ENCODE measurements around the gene PCDHGB6.
"Not testable (repeated sequence)": the region's sequence is repeated elsewhere in the genome, so short reads cannot be mapped to it uniquely, and the experiment has no call there.

Gene PCDHGB6

GRCh38 chr5:141382469-141383294, 25.1 kb upstream of the PCDHGB6 start, which contains the start of gene PCDHGA7:
Gene PCDHGA7 (plus strand): TSS chr5:141382742. CDS start chr5:141382900, 158 bp downstream.
- peaks cover 5% of the 10 kb centered on the region for H3K4me1 Mint-ChIP-seq
- DNase-seq (no peak), ATAC-seq (no peak)
- H3K4me3 Mint-ChIP-seq, result peak within 1 kb of the TSS; percentile 74 to 85
- H3K27me3 Mint-ChIP-seq, result peaks cover 67% of the 10 kb centered on the region
- peak within 1 kb of the TSS in 1 of 2 donors; percentile 56 for H3K27ac Mint-ChIP-seq
- peaks cover 5 to 25% of the 10 kb centered on the region in 2 donors for H3K9me3 Mint-ChIP-seq

- peaks cover 5% of the 10 kb centered on the region for H3K4me1 Mint-ChIP-seq
- peak overlapping the region; percentile 74 to 85 for H3K4me3 Mint-ChIP-seq
- ATAC-seq, result no peak
- no peak overlapping the region for H3K27ac Mint-ChIP-seq
- peaks cover 7 to 27% of the 10 kb centered on the region in 2 donors for H3K9me3 Mint-ChIP-seq
- H3K27me3 Mint-ChIP-seq, result peaks cover 65% of the 10 kb centered on the region
- no peak for DNase-seq
Measured at GRCh38 chr5:141383345-141383744, 24.5 kb upstream of the PCDHGB6 start.

GRCh38 chr5:141384471-141385267, 23.2 kb upstream of the PCDHGB6 start:
- Mint-ChIP-seq H3K27me3 (peaks cover 75% of the 10 kb centered on the region), H3K27ac (no peak overlapping the region), H3K4me1 (peaks cover 5% of the 10 kb centered on the region), H3K9me3 (peaks cover 10 to 41% of the 10 kb centered on the region in 2 donors), H3K4me3 (no peak overlapping the region)
- ATAC-seq (no peak), DNase-seq (no peak)

- DNase-seq, result peak in 1 of 2 donors; percentile 35
- Mint-ChIP-seq H3K9me3 (peaks cover 24 to 48% of the 10 kb centered on the region in 2 donors), H3K27ac (peak within 1 kb of the TSS in 1 of 2 donors; percentile 6), H3K4me3 (peak within 1 kb of the TSS; percentile 56 to 57), H3K27me3 (peaks cover 83% of the 10 kb centered on the region)
- peak; percentile 81 for ATAC-seq
- not testable (repeated sequence) for H3K4me1 Mint-ChIP-seq
Measured at GRCh38 chr5:141387557-141388311, 20.1 kb upstream of the PCDHGB6 start, which contains the start of gene PCDHGB4. Gene PCDHGB4 (plus strand): TSS chr5:141387698. CDS start chr5:141387885, 187 bp downstream.

GRCh38 chr5:141388661-141389060, 19.2 kb upstream of the PCDHGB6 start:
- Mint-ChIP-seq H3K27me3 (peaks cover 83% of the 10 kb centered on the region), H3K4me3 (peak overlapping the region in 1 of 2 donors; percentile 15), H3K4me1 (no peaks in the 10 kb centered on the region), H3K9me3 (peaks cover 24 to 41% of the 10 kb centered on the region in 2 donors), H3K27ac (no peak overlapping the region)
- ATAC-seq, result no peak
- DNase-seq, result no peak

GRCh38 chr5:141389153-141390042, 18.4 kb upstream of the PCDHGB6 start:
- peaks cover 29 to 46% of the 10 kb centered on the region in 2 donors for H3K9me3 Mint-ChIP-seq
- peaks cover 83% of the 10 kb centered on the region for H3K27me3 Mint-ChIP-seq
- no peak overlapping the region for H3K27ac Mint-ChIP-seq
- ATAC-seq (no peak), DNase-seq (no peak)
- no peaks in the 10 kb centered on the region for H3K4me1 Mint-ChIP-seq
- no peak overlapping the region for H3K4me3 Mint-ChIP-seq

GRCh38 chr5:141392429-141393198, 15.2 kb upstream of the PCDHGB6 start, which contains the start of gene PCDHGA8:
Gene PCDHGA8 (plus strand): TSS chr5:141392633. CDS start chr5:141392814, 181 bp downstream.
- peaks cover 25 to 38% of the 10 kb centered on the region in 2 donors for H3K9me3 Mint-ChIP-seq
- H3K27me3 Mint-ChIP-seq, result peaks cover 81% of the 10 kb centered on the region
- H3K4me1 Mint-ChIP-seq, result no peaks in the 10 kb centered on the region
- DNase-seq (no peak), ATAC-seq (no peak)
- no peak within 1 kb of the TSS for H3K4me3 Mint-ChIP-seq
- H3K27ac Mint-ChIP-seq, result peak within 1 kb of the TSS in 1 of 2 donors; percentile 86

- Mint-ChIP-seq H3K27me3 (peaks cover 77% of the 10 kb centered on the region), H3K4me3 (no peak overlapping the region)
Measured at GRCh38 chr5:141393267-141393666, 14.6 kb upstream of the PCDHGB6 start.

GRCh38 chr5:141394401-141395187, 13.2 kb upstream of the PCDHGB6 start:
- H3K4me1 Mint-ChIP-seq, ATAC-seq, DNase-seq, H3K27ac Mint-ChIP-seq, H3K4me3 Mint-ChIP-seq: not testable (repeated sequence)
- Mint-ChIP-seq H3K27me3 (peaks cover 77% of the 10 kb centered on the region), H3K9me3 (peaks cover 20 to 34% of the 10 kb centered on the region in 2 donors)

More at GRCh38 chr5:141393267-141393666, 14.6 kb upstream of the PCDHGB6 start:
- H3K9me3 Mint-ChIP-seq, result peaks cover 23 to 36% of the 10 kb centered on the region in 2 donors
- no peaks in the 10 kb centered on the region for H3K4me1 Mint-ChIP-seq
- DNase-seq, result no peak
- H3K27ac Mint-ChIP-seq, result no peak overlapping the region
- ATAC-seq, result no peak

GRCh38 chr5:141397756-141398551, 9.9 kb upstream of the PCDHGB6 start, which contains the start of gene PCDHGB5:
Gene PCDHGB5 (plus strand): TSS chr5:141397947. CDS start chr5:141398128, 181 bp downstream.
- ATAC-seq, result peak; percentile 92
- Mint-ChIP-seq H3K4me3 (peak within 1 kb of the TSS; percentile 67 to 69), H3K27me3 (peaks cover 79% of the 10 kb centered on the region), H3K27ac (peak within 1 kb of the TSS; percentile 33 to 42), H3K9me3 (peaks cover 11 to 32% of the 10 kb centered on the region in 2 donors)
- DNase-seq, result peak in 1 of 2 donors; percentile 51
- H3K4me1 Mint-ChIP-seq, result not testable (repeated sequence)

GRCh38 chr5:141398608-141399007, 9.2 kb upstream of the PCDHGB6 start:
- peak overlapping the region in 1 of 2 donors; percentile 42 for H3K27ac Mint-ChIP-seq
- no peak for ATAC-seq
- peaks cover 9% of the 10 kb centered on the region for H3K4me1 Mint-ChIP-seq
- peaks cover 11 to 38% of the 10 kb centered on the region in 2 donors for H3K9me3 Mint-ChIP-seq
- H3K4me3 Mint-ChIP-seq, result no peak overlapping the region
- peaks cover 79% of the 10 kb centered on the region for H3K27me3 Mint-ChIP-seq
- no peak for DNase-seq

Data from stimulated activated naive CD8-positive, alpha-beta T cell treated with anti-CD3 and anti-CD28 coated beads, Interleukin-15, amount 100 ng/mL, for 72 hours (primary cell).